ENCODE measurements around the gene EYA2.

GRCh38 chr20:46865824-46866223 lies 28.8 kb upstream of the EYA2 start:
- no peak for TF ChIP-seq CTCF (conservative IDR thresholded peaks at IDR 0.05; ENCODE audit: low read length)
- TF ChIP-seq EZH2phosphoT487 (IDR thresholded peaks at IDR 0.05; ENCODE audit: borderline replicate concordance) = no peak

Data from Loucy (cell line).